Measurements from ENCODE around the gene BUD23.
A peak's percentile ranks its signal among the peaks of the same experiment; 100 is the strongest.

The BUD23 gene

GRCh38 chr7:73645643-73646174, 37.7 kb upstream of the BUD23 start:
- H3K4me3 ChIP-seq (ENCODE audit: low read depth, low read length): no peak overlapping the region
- in situ Hi-C loops (cut with HindIII; ENCODE audit: low sequenced_read_pairs): no loop called here
- DNase-seq (ENCODE audit: low read depth): no peak
- no peak for TF ChIP-seq CTCF (IDR thresholded peaks at IDR 0.05; ENCODE audit: low read depth, low read length, missing control alignments)

- H3K4me3 ChIP-seq (ENCODE audit: low read depth, low read length): no peak overlapping the region
- in situ Hi-C loops (cut with HindIII; ENCODE audit: low sequenced_read_pairs): no loop called here
- TF ChIP-seq CTCF (IDR thresholded peaks at IDR 0.05; ENCODE audit: low read depth, low read length, missing control alignments): no peak
- no peak for DNase-seq (ENCODE audit: low read depth)
These were observed 36.3 kb upstream of the BUD23 start for GRCh38 chr7:73646785-73647724.

GRCh38 chr7:73647725-73648592, 35.4 kb upstream of the BUD23 start:
- peak overlapping the region; percentile 27 for H3K4me3 ChIP-seq (ENCODE audit: low read depth, low read length)
- TF ChIP-seq CTCF (IDR thresholded peaks at IDR 0.05; ENCODE audit: low read depth, low read length, missing control alignments): no peak
- no peak for DNase-seq (ENCODE audit: low read depth)
- in situ Hi-C loops (cut with HindIII; ENCODE audit: low sequenced_read_pairs): no loop called here

GRCh38 chr7:73648593-73649332, 34.6 kb upstream of the BUD23 start:
- H3K4me3 ChIP-seq (ENCODE audit: low read depth, low read length): no peak overlapping the region
- TF ChIP-seq CTCF (IDR thresholded peaks at IDR 0.05; ENCODE audit: low read depth, low read length, missing control alignments): no peak
- in situ Hi-C loops (cut with HindIII; ENCODE audit: low sequenced_read_pairs): no loop called here
- no peak for DNase-seq (ENCODE audit: low read depth)

GRCh38 chr7:73649576-73649975, 33.8 kb upstream of the BUD23 start:
- H3K4me3 ChIP-seq (ENCODE audit: low read depth, low read length): no peak overlapping the region
- in situ Hi-C loops (cut with HindIII; ENCODE audit: low sequenced_read_pairs): no loop called here
- TF ChIP-seq CTCF (IDR thresholded peaks at IDR 0.05; ENCODE audit: low read depth, low read length, missing control alignments): no peak
- DNase-seq (ENCODE audit: low read depth): no peak

- H3K4me3 ChIP-seq (ENCODE audit: low read depth, low read length): no peak overlapping the region
- in situ Hi-C loops (cut with HindIII; ENCODE audit: low sequenced_read_pairs): no loop called here
- TF ChIP-seq CTCF (IDR thresholded peaks at IDR 0.05; ENCODE audit: low read depth, low read length, missing control alignments): no peak
- DNase-seq (ENCODE audit: low read depth): no peak
These were observed 32.9 kb upstream of the BUD23 start for GRCh38 chr7:73650524-73650923.

Data from astrocyte of the cerebellum (primary cell).